ENCODE data around the gene SPATA33. TPM values are rescaled to one million over a fixed set of nuclear protein-coding genes. Genes with fewer than 3 reads are reported as not detected.
"Not testable (repeated sequence)": the region's sequence is repeated elsewhere in the genome, so short reads cannot be mapped to it uniquely, and the experiment has no call there.

The SPATA33 gene
- total RNA-seq, 2 donors from 2014 or later = 1.1 to 2.2 TPM

- no peak overlapping the region for H3K27ac ChIP-seq
- TF ChIP-seq CTCF (IDR thresholded peaks at IDR 0.05) = no peak
- DNase-seq (ENCODE audit: low spot score) = no peak
- no peaks in the 10 kb centered on the region for H3K9me3 ChIP-seq
- H3K27me3 ChIP-seq = no peaks in the 10 kb centered on the region
- no peak overlapping the region for H3K4me3 ChIP-seq
- H3K36me3 ChIP-seq = peaks cover 16% of the 10 kb centered on the region
- H3K4me1 ChIP-seq = peaks cover 0 to 19% of the 10 kb centered on the region in 2 donors
Measured at GRCh38 chr16:89696670-89697128, 39.1 kb downstream of the SPATA33 start.

GRCh38 chr16:89697161-89697615 is 39.6 kb downstream of the SPATA33 start:
- H3K27me3 ChIP-seq = no peaks in the 10 kb centered on the region
- H3K4me3 ChIP-seq = no peak overlapping the region
- no peak for TF ChIP-seq CTCF (IDR thresholded peaks at IDR 0.05)
- DNase-seq (ENCODE audit: low spot score) = no peak
- peaks cover 0 to 24% of the 10 kb centered on the region in 2 donors for H3K4me1 ChIP-seq
- no peaks in the 10 kb centered on the region for H3K9me3 ChIP-seq
- H3K36me3 ChIP-seq = peaks cover 12% of the 10 kb centered on the region
- no peak overlapping the region for H3K27ac ChIP-seq

GRCh38 chr16:89697616-89698331 is 40.1 kb downstream of the SPATA33 start:
- Histone ChIP-seq H3K9me3 (no peaks in the 10 kb centered on the region), H3K27me3 (no peaks in the 10 kb centered on the region), H3K27ac (no peak overlapping the region), H3K4me3 (no peak overlapping the region), H3K36me3 (peaks cover 12% of the 10 kb centered on the region), H3K4me1 (peaks cover 0 to 26% of the 10 kb centered on the region in 2 donors)
- DNase-seq (ENCODE audit: low spot score) = no peak
- no peak for TF ChIP-seq CTCF (IDR thresholded peaks at IDR 0.05)

GRCh38 chr16:89698717-89699116 is 41.1 kb downstream of the SPATA33 start:
- H3K4me1 ChIP-seq = peaks cover 0 to 26% of the 10 kb centered on the region in 2 donors
- not testable (repeated sequence) for H3K9me3 ChIP-seq; H3K27me3 ChIP-seq; H3K27ac ChIP-seq; DNase-seq (ENCODE audit: low spot score); H3K4me3 ChIP-seq; H3K36me3 ChIP-seq

GRCh38 chr16:89699629-89700099 is 42.0 kb downstream of the SPATA33 start:
- Histone ChIP-seq H3K4me1 (peaks cover 0 to 26% of the 10 kb centered on the region in 2 donors), H3K4me3 (peak overlapping the region; percentile 11 to 74), H3K27ac (peak overlapping the region; percentile 86)
- not testable (repeated sequence) for H3K9me3 ChIP-seq; DNase-seq (ENCODE audit: low spot score); H3K27me3 ChIP-seq; H3K36me3 ChIP-seq

- peaks cover 0 to 26% of the 10 kb centered on the region in 2 donors for H3K4me1 ChIP-seq
- peak overlapping the region; percentile 86 for H3K27ac ChIP-seq
- TF ChIP-seq CTCF (IDR thresholded peaks at IDR 0.05) = peak; percentile 47 to 68
- H3K36me3 ChIP-seq = no peaks in the 10 kb centered on the region
- peak overlapping the region; percentile 72 to 74 for H3K4me3 ChIP-seq
- peak; percentile 99 for DNase-seq (ENCODE audit: low spot score)
- H3K27me3 ChIP-seq = no peaks in the 10 kb centered on the region
- no peaks in the 10 kb centered on the region for H3K9me3 ChIP-seq
Measured at GRCh38 chr16:89700100-89700648, 42.5 kb downstream of the SPATA33 start.
